ENCODE results near the gene IRGC. TPM values are rescaled to one million over a fixed set of nuclear protein-coding genes. Genes with fewer than 3 reads are reported as not detected.

IRGC gene
- total RNA-seq, 1 experiment from 2014 or later, result not detected

DNA sequence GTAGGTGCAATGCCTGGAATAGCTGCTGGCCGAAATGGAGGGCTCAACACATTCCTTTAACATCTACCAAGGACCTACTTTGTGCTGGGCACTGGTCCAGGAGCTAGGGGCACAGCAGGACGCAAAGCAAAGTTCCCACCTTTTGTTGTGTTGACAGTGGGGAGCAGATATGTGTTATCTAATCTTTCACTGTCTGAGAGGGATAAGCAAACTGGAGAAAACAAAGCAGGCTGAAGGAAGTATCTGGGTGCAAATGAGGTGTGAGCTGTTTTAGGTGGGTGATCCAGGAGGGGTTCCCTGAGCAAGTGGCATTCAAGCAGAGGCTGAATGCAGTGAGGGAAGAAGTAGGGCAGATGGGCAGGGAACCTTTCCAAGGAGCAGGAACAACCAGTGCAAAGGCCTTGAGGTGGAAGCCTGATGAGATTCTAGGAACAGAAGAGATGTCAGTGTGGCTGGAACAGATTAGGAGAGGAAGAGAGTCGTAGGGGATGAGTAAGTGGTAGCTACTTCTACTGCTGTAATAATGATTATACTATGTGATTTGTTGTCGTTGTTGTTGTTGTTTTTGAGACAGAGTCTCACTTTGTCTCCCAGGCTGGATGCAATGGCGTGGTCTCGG lies 43.7 kb upstream of the IRGC start:
- Mint-ChIP-seq H3K4me1 (peaks cover 37 to 43% of the 10 kb centered on the region in 2 experiments), H3K27ac (peak overlapping the region in 1 of 3 experiments; percentile 88; a peak in 3 of 7 replicates), H3K36me3 (ENCODE audit: insufficient read depth in 1 of 3, low read depth in 3 of 3) (peaks cover 3 to 8% (median 3%) of the 10 kb centered on the region in 3 experiments; a peak in 5 of 7 replicates), H3K4me3 (peak overlapping the region in 1 of 2 experiments; percentile 2; a peak in 1 of 5 replicates), H3K27me3 (ENCODE audit: low read depth) (peaks cover 29% of the 10 kb centered on the region), H3K9me3 (no peaks in the 10 kb centered on the region)
- Histone ChIP-seq H3K18ac (ENCODE audit: insufficient read length, low read depth, low read length) (no peak overlapping the region), H3T11ph (ENCODE audit: low read length) (no peak overlapping the region), H3K9me3 (ENCODE audit: control insufficient read depth, low read depth, low read length) (no peaks in the 10 kb centered on the region), H3K56ac (ENCODE audit: insufficient read length, low read depth, low read length) (no peak overlapping the region), H2BK5ac (ENCODE audit: insufficient read length, low read length) (no peak overlapping the region), H3K9ac (ENCODE audit: extremely low read depth, insufficient read length, low read length) (no peak overlapping the region), H2BK12ac (ENCODE audit: insufficient read length, low read depth, low read length) (no peak overlapping the region), H4K8ac (replicated peaks; ENCODE audit: insufficient read length, low read depth, low read length) (no peak overlapping the region), H4K20me1 (ENCODE audit: control insufficient read depth, insufficient read depth, insufficient read length) (no peaks in the 10 kb centered on the region), H3K27me3 (ENCODE audit: insufficient read depth, low read length) (no peaks in the 10 kb centered on the region), H3K14ac (ENCODE audit: insufficient read depth, low read length) (no peak overlapping the region), H2BK20ac (ENCODE audit: low read depth, low read length, poor library complexity, severe bottlenecking) (no peak overlapping the region), H3K79me2 (ENCODE audit: insufficient read depth, low read length) (no peaks in the 10 kb centered on the region), H2AFZ (ENCODE audit: low read length) (no peak overlapping the region), H3K4ac (ENCODE audit: low read depth, low read length) (no peak overlapping the region), H2BK120ac (ENCODE audit: low read depth, low read length, poor library complexity, severe bottlenecking) (no peak overlapping the region), H4K5ac (ENCODE audit: insufficient read length, low read depth, low read length) (no peak overlapping the region), H3K4me1 (ENCODE audit: insufficient read depth, low read length) (peaks cover 2% of the 10 kb centered on the region; the same call in 1 of the 2 replicates), H3K79me1 (ENCODE audit: insufficient read depth, low read depth, low read length, poor library complexity, severe bottlenecking) (no peaks in the 10 kb centered on the region), H2AK5ac (ENCODE audit: insufficient read length, low read length) (no peak overlapping the region), H3K4me2 (ENCODE audit: insufficient read depth, insufficient read length, low read length) (no peak overlapping the region), H3K27ac (ENCODE audit: insufficient read length, low read depth, low read length) (no peak overlapping the region), H2BK15ac (ENCODE audit: low read depth, low read length) (no peak overlapping the region), H3K23me2 (ENCODE audit: insufficient read length, low read depth, low read length, poor library complexity, severe bottlenecking) (peaks cover 15% of the 10 kb centered on the region), H3K23ac (ENCODE audit: insufficient read length, low read depth, low read length) (no peak overlapping the region), H4K91ac (ENCODE audit: insufficient read length, low read depth, low read length) (no peak overlapping the region)
- no peak for DNase-seq
- no peak for TF ChIP-seq CTCF (conservative IDR thresholded peaks at IDR 0.05)
- WGBS (ENCODE audit: extremely low coverage, insufficient read length, low lambda C conversion rate), result no CpG with 5 or more reads among the region's 6 CpGs

Data from H9 (cell line).